ENCODE data around the gene TMEM132E.

GRCh38 chr17:34670618-34671017, 91.2 kb downstream of the TMEM132E start:
- TF ChIP-seq, protein P1, sequence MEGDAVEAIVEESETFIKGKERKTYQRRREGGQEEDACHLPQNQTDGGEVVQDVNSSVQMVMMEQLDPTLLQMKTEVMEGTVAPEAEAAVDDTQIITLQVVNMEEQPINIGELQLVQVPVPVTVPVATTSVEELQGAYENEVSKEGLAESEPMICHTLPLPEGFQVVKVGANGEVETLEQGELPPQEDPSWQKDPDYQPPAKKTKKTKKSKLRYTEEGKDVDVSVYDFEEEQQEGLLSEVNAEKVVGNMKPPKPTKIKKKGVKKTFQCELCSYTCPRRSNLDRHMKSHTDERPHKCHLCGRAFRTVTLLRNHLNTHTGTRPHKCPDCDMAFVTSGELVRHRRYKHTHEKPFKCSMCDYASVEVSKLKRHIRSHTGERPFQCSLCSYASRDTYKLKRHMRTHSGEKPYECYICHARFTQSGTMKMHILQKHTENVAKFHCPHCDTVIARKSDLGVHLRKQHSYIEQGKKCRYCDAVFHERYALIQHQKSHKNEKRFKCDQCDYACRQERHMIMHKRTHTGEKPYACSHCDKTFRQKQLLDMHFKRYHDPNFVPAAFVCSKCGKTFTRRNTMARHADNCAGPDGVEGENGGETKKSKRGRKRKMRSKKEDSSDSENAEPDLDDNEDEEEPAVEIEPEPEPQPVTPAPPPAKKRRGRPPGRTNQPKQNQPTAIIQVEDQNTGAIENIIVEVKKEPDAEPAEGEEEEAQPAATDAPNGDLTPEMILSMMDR (IDR thresholded peaks at IDR 0.05; ENCODE audit: poor library complexity), result no peak
- no peak for TF ChIP-seq EZH2 (IDR thresholded peaks at IDR 0.05; ENCODE audit: borderline replicate concordance)
